ENCODE data around the gene NBL1. TPM values are rescaled to one million over a fixed set of nuclear protein-coding genes. Genes with fewer than 3 reads are reported as not detected.
A peak's percentile ranks its signal among the peaks of the same experiment; 100 is the strongest.

NBL1 gene
- total and polyA plus RNA-seq, 9 of the 15 experiments (the other 6 are each of a cell fraction or from before 2014, with no cell fraction given) = 0.10 to 3.7 (median 1.8) TPM; not detected in 1

GRCh38 chr1:19596714-19597495, 47.2 kb upstream of the NBL1 start (continued):
- TF ChIP-seq CHAMP1 (IDR thresholded peaks at IDR 0.05) (no peak), CCAR2 (IDR thresholded peaks at IDR 0.05; ENCODE audit: low read depth, low read length) (no peak), RBM15 (IDR thresholded peaks at IDR 0.05; ENCODE audit: insufficient read depth, low read length) (no peak), USF1 (CRISPR knock-in tag; IDR thresholded peaks at IDR 0.05) (no peak), ELF4 (CRISPR knock-in tag; IDR thresholded peaks at IDR 0.05) (no peak), MED1 (CRISPR knock-in tag; IDR thresholded peaks at IDR 0.05; ENCODE audit: borderline replicate concordance) (no peak), FOS (IDR thresholded peaks at IDR 0.05; ENCODE audit: extremely low read depth, insufficient read length) (no peak), ZNF511 (CRISPR knock-in tag; IDR thresholded peaks at IDR 0.05) (no peak; the same call in 1 of the 2 replicates), TCF7 (IDR thresholded peaks at IDR 0.05; ENCODE audit: borderline replicate concordance) (no peak), RFX5 (IDR thresholded peaks at IDR 0.05; ENCODE audit: low read depth, low read length) (no peak), POLR3G (IDR thresholded peaks at IDR 0.05; ENCODE audit: extremely low read depth, insufficient read length, insufficient replicate concordance) (no peak), HNRNPLL (IDR thresholded peaks at IDR 0.05; ENCODE audit: low read depth, low read length, poor library complexity, severe bottlenecking) (peak; percentile 37), ELK3 (CRISPR knock-in tag; IDR thresholded peaks at IDR 0.05) (no peak), POU5F1 (IDR thresholded peaks at IDR 0.05; ENCODE audit: borderline replicate concordance, low read depth, low read length, partially characterized antibody) (no peak), NFRKB (IDR thresholded peaks at IDR 0.05; ENCODE audit: low read depth) (peak; percentile 43; the same call in 1 of the 2 replicates), SRSF7 (optimal IDR thresholded peaks at IDR 0.05; ENCODE audit: low read depth, low read length) (no peak), MTF1 (CRISPR knock-in tag; IDR thresholded peaks at IDR 0.05; ENCODE audit: borderline replicate concordance) (no peak), RBM25 (IDR thresholded peaks at IDR 0.05; ENCODE audit: low read depth, low read length, severe bottlenecking) (peak; percentile 96), TAL1 (IDR thresholded peaks at IDR 0.05) (no peak), CBX1 (IDR thresholded peaks at IDR 0.05; ENCODE audit: low read depth) (peak; percentile 69; the same call in 1 of the 2 replicates), TCF7L2 (IDR thresholded peaks at IDR 0.05; ENCODE audit: low read depth, low read length) (no peak), HMG20B (CRISPR knock-in tag; IDR thresholded peaks at IDR 0.05) (peak; percentile 61; the same call in 1 of the 2 replicates)
